Uterus (tissue), 2 donors: Measurements from ENCODE around the gene NUDT3.

Experiments
- POLR2A ChIP-seq, 2 donors: fragments of 450-650 bp; IDR thresholded peaks; one replicate each; pipeline ENCODE4 v1.6.1; 2016; ENCODE audit warnings: antibody characterized with exemption in 2 of 2, mild to moderate bottlenecking in 1 of 2, moderate library complexity in 1 of 2
- TF ChIP-seq, protein P1 (sequence below), 4 experiments: fragments of 200-600 bp in 2 of 4; fragments of 450-650 bp in 2 of 4; sonication (generic) in 2 of 4; IDR thresholded peaks; one replicate each; pipeline ENCODE4 v1.5.1; 2016 to 2019; ENCODE audit warnings: antibody characterized with exemption in 4 of 4, mild to moderate bottlenecking in 2 of 4, moderate library complexity in 1 of 4

- TF ChIP-seq, protein P1, sequence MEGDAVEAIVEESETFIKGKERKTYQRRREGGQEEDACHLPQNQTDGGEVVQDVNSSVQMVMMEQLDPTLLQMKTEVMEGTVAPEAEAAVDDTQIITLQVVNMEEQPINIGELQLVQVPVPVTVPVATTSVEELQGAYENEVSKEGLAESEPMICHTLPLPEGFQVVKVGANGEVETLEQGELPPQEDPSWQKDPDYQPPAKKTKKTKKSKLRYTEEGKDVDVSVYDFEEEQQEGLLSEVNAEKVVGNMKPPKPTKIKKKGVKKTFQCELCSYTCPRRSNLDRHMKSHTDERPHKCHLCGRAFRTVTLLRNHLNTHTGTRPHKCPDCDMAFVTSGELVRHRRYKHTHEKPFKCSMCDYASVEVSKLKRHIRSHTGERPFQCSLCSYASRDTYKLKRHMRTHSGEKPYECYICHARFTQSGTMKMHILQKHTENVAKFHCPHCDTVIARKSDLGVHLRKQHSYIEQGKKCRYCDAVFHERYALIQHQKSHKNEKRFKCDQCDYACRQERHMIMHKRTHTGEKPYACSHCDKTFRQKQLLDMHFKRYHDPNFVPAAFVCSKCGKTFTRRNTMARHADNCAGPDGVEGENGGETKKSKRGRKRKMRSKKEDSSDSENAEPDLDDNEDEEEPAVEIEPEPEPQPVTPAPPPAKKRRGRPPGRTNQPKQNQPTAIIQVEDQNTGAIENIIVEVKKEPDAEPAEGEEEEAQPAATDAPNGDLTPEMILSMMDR (IDR thresholded peaks at IDR 0.05) = no peak
- no peak for TF ChIP-seq POLR2A (IDR thresholded peaks at IDR 0.05)
These were observed 69.7 kb downstream of the NUDT3 start for GRCh38 chr6:34322732-34323131.
